A549 (cell line): ENCODE data around the gene FSTL4.
"Not testable (repeated sequence)": the region's sequence is repeated elsewhere in the genome, so short reads cannot be mapped to it uniquely, and the experiment has no call there.

Experiments used
- CEBPB ChIP-seq, 2 experiments: fragments of >200 bp in 1 of 2; sonication (Bioruptor Twin) in 1 of 2; formaldehyde crosslinking in 1 of 2; IDR thresholded peaks; 2 replicates each; pipeline ENCODE4 v1.6.1; 2012 to 2016
- CTCF ChIP-seq: fragments of >200 bp; sonication (Bioruptor Twin); formaldehyde crosslinking; IDR thresholded peaks from 3 replicates; pipeline ENCODE4 v1.5.1; 2016
- MAX ChIP-seq: IDR thresholded peaks from 2 replicates; pipeline ENCODE4 v1.6.1; 2012
- MAZ ChIP-seq: fragments of 150-350 bp; IDR thresholded peaks from 2 replicates; pipeline ENCODE4 v1.6.1; 2014; ENCODE audit warnings: antibody characterized with exemption, low read depth, low read length, borderline replicate concordance
- MYC ChIP-seq: IDR thresholded peaks from 2 replicates; pipeline ENCODE4 v1.6.1; 2012; ENCODE audit warnings: mild to moderate bottlenecking, inconsistent platforms, low read length, improper control_type of control experiment, borderline replicate concordance
- NR3C1 ChIP-seq: fragments of >200 bp; sonication (Bioruptor Twin); formaldehyde crosslinking; IDR thresholded peaks from 3 replicates; pipeline ENCODE4 v1.6.1; 2017
- POLR2A ChIP-seq: IDR thresholded peaks from 2 replicates; pipeline ENCODE4 v1.6.1; 2012; ENCODE audit warnings: mild to moderate bottlenecking, low read length
- RAD21 ChIP-seq, 2 experiments: fragments of >200 bp in 1 of 2; sonication (Bioruptor Twin) in 1 of 2; formaldehyde crosslinking in 1 of 2; IDR thresholded peaks in 1 of 2; conservative IDR thresholded peaks in 1 of 2; 2 replicates in 1 of 2; 3 replicates in 1 of 2; pipeline ENCODE4 v1.6.1; 2012 to 2018; ENCODE audit warnings: inconsistent platforms in 1 of 2
- SMC3 ChIP-seq: fragments of >200 bp; sonication (Bioruptor Twin); formaldehyde crosslinking; IDR thresholded peaks from 3 replicates; pipeline ENCODE4 v1.6.1; 2018; ENCODE audit warnings: inconsistent platforms
- ZC3H11A ChIP-seq: fragments of 450-650 bp; IDR thresholded peaks from 2 replicates; pipeline ENCODE4 v1.6.1; 2014; ENCODE audit warnings: antibody characterized with exemption, mild to moderate bottlenecking
- ZSCAN20 ChIP-seq: fragments of 250-450 bp; sonication (Bioruptor Pico); IDR thresholded peaks from 2 replicates; pipeline ENCODE4 v1.8.0; 2022; ENCODE audit warnings: mild to moderate bottlenecking, moderate library complexity

GRCh38 chr5:133216138-133216537 lies 396.2 kb downstream of the FSTL4 start:
- not testable (repeated sequence) for TF ChIP-seq POLR2A; MAX; CTCF; MYC; ZSCAN20 (CRISPR knock-in tag); ZC3H11A; RAD21 (conservative IDR thresholded peaks at IDR 0.05 in 1 of 2, IDR thresholded peaks at IDR 0.05 in 1 of 2); CEBPB (IDR thresholded peaks at IDR 0.05); MAZ; SMC3; NR3C1
